GM12878 (cell line): Measurements from ENCODE around the gene GRM5. TPM values are rescaled to one million over a fixed set of nuclear protein-coding genes. Genes with fewer than 3 reads are reported as not detected.

Source experiments
- ATAC-seq: fragments of 200-7000 bp; cut with Tn5 transposase; 3 replicates; pipeline ENCODE4 v1.9.1; 2020; ENCODE audit warnings: mild to moderate bottlenecking, moderate library complexity
- BruUV-seq: library from RNA; stranded (reverse); fragments of 400-500 nt; replicated peaks from 2 replicates; lab custom pipeline; 2021; lab: Mats Ljungman, UMichigan
- CTCF ChIA-PET: fragments of 300-600 bp; sonication (Branson Sonifier 250); formaldehyde crosslinking; extraction: SDS; loops from one replicate; lab custom pipeline; 2021; ENCODE audit warnings: inconsistent platforms; lab: Yijun Ruan, JAX
- POLR2A ChIA-PET: fragments of 350-600 bp; formaldehyde crosslinking; extraction: SDS; loops from one replicate; lab custom pipeline; 2021; ENCODE audit warnings: inconsistent platforms; lab: Charles Lee
- RAD21 ChIA-PET: fragments of 300-600 bp; sonication (Branson Sonifier 250); formaldehyde crosslinking; loops from one replicate; lab custom pipeline; 2023; ENCODE audit warnings: antibody characterized with exemption; ENCODE audit not compliant: unreplicated experiment; lab: Charles Lee
- SMC1A ChIA-PET: fragments of 300-600 bp; sonication (Branson Sonifier 250); formaldehyde crosslinking; loops from one replicate; lab custom pipeline; 2023; ENCODE audit not compliant: unreplicated experiment, uncharacterized antibody; lab: Charles Lee
- DNase-seq: peaks from one replicate; pipeline ENCODE4 v3.0.0-alpha.2; 2011; ENCODE audit warnings: low read depth, low spot score
- FAIRE-seq: peaks from 3 replicates; lab custom pipeline; 2011; peaks lifted over from hg19 to GRCh38; lab: Jason Lieb, UNC
- H2AFZ ChIP-seq: 2 replicates; pipeline ENCODE4 v1.6.0; 2011; ENCODE audit warnings: low read depth, low read length, control low read depth; ENCODE audit not compliant: control insufficient read depth
- H3K27ac ChIP-seq: 2 replicates; pipeline ENCODE4 v1.5.1; 2011; ENCODE audit warnings: control low read depth; ENCODE audit not compliant: control insufficient read depth, insufficient read depth
- H3K27me3 ChIP-seq, 2 experiments: replicated peaks in 1 of 2; 2 replicates each; pipeline versions ENCODE4 v1.6.0 to v1.6.1; 2011; ENCODE audit warnings: low read length in 1 of 2; ENCODE audit not compliant: control insufficient read depth in 2 of 2, insufficient read depth in 2 of 2
- H3K36me3 ChIP-seq, 2 experiments: 2 replicates each; pipeline ENCODE4 v1.5.1; 2011; ENCODE audit warnings: low read length in 1 of 2; ENCODE audit not compliant: control insufficient read depth in 2 of 2, insufficient read depth in 2 of 2
- H3K4me1 ChIP-seq: 2 replicates; pipeline ENCODE4 v1.6.1; 2011; ENCODE audit warnings: mild to moderate bottlenecking, low read length, moderate library complexity, mixed read lengths; ENCODE audit not compliant: control insufficient read depth, insufficient read depth
- H3K4me2 ChIP-seq: 2 replicates; pipeline ENCODE4 v1.6.0; 2011; ENCODE audit warnings: control low read depth; ENCODE audit not compliant: control insufficient read depth, insufficient read depth
- H3K4me3 ChIP-seq: fragments of 200-600 bp; sonication (generic); 2 replicates; pipeline ENCODE4 v1.5.1; 2016
- H3K79me2 ChIP-seq: 2 replicates; pipeline ENCODE4 v1.6.0; 2011; ENCODE audit warnings: low read length; ENCODE audit not compliant: control insufficient read depth, insufficient read depth
- H3K9ac ChIP-seq: 2 replicates; pipeline ENCODE4 v1.8.0; 2011; ENCODE audit warnings: low read length, control low read depth, mixed read lengths; ENCODE audit not compliant: control insufficient read depth, insufficient read depth
- H3K9me3 ChIP-seq: replicated peaks from 3 replicates; pipeline ENCODE4 v1.5.1; 2011; ENCODE audit warnings: mild to moderate bottlenecking, low read length; ENCODE audit not compliant: control insufficient read depth, insufficient read depth
- H4K20me1 ChIP-seq: 2 replicates; pipeline ENCODE4 v1.6.0; 2011; ENCODE audit not compliant: control insufficient read depth, insufficient read depth
- SIN3A ChIP-seq: IDR thresholded peaks from 2 replicates; pipeline ENCODE4 v1.6.1; 2012; ENCODE audit warnings: low read depth, low read length, improper control_type of control experiment
- SREBF2 ChIP-seq: IDR thresholded peaks from 2 replicates; pipeline ENCODE4 v1.6.1; 2012; ENCODE audit warnings: mild to moderate bottlenecking, low read length
- ZBED1 ChIP-seq: IDR thresholded peaks from 2 replicates; pipeline ENCODE4 v1.6.1; 2016; ENCODE audit warnings: borderline replicate concordance
- ZNF24 ChIP-seq: fragments of 450-650 bp; IDR thresholded peaks from 2 replicates; pipeline ENCODE4 v1.6.1; 2017; ENCODE audit warnings: antibody characterized with exemption, mild to moderate bottlenecking
- WGBS: methylation state at CpG from one replicate; pipeline ENCODE4 v1.1.6; 2016; ENCODE audit warnings: low lambda C conversion rate; ENCODE audit not compliant: insufficient replicate concordance, insufficient coverage; ENCODE audit errors: missing lambda C conversion rate; 5-methylcytosine and 5-hydroxymethylcytosine counted together
- in situ Hi-C: fragments of 300-500 bp; cut with MboI; formaldehyde crosslinking; loops from 9 replicates; pipeline ENCODE4 v1.14.3; 2018; ENCODE audit warnings: mixed read lengths
- intact Hi-C: fragments of 100-400 bp; cut with micrococcal nuclease; formaldehyde crosslinking; loops from one replicate; pipeline ENCODE4 v1.14.2; 2022; ENCODE audit not compliant: unreplicated experiment
- polyA plus RNA-seq, 11 experiments: library from polyadenylated mRNA; depleted of rRNA in 4 of 11; unstranded in 6 of 11; stranded (reverse) in 5 of 11; fragments of >200 nt; fragmentation: Nextera tagmentation in 4 of 11; fragmentation: Illumina TruSeq in 1 of 11; extraction: Ambion mirVana in 4 of 11; extraction: Trizol in 1 of 11; gene quantifications; 1 replicate in 1 of 11; 2 replicates in 10 of 11; pipeline versions ENCODE4 v1.2.1 to v1.2.3, GENCODE V29; 2011 to 2016; ENCODE audit warnings: inconsistent platforms in 2 of 11, missing spikeins in 2 of 11, low read depth in 1 of 11
- total RNA-seq, 4 experiments: library from RNA; depleted of rRNA in 3 of 4; stranded (reverse); fragments of >200 nt in 3 of 4; fragmentation: Illumina TruSeq in 1 of 4; extraction: Trizol in 1 of 4; gene quantifications; 2 replicates each; pipeline versions ENCODE4 v1.2.1 to v1.2.3, GENCODE V29; 2013 to 2021
- TF ChIP-seq, protein P1 (sequence below): IDR thresholded peaks from 2 replicates; pipeline ENCODE4 v1.6.1; 2012; ENCODE audit warnings: low read depth, low read length, improper control_type of control experiment
- TF ChIP-seq, protein P2 (sequence below): fragments of 450-650 bp; IDR thresholded peaks from 2 replicates; pipeline ENCODE4 v1.6.1; 2017; ENCODE audit warnings: low read depth, mild to moderate bottlenecking, moderate library complexity
- TF ChIP-seq, protein P3 (sequence below): IDR thresholded peaks from 2 replicates; pipeline ENCODE4 v1.6.1; 2011; ENCODE audit warnings: mild to moderate bottlenecking, low read depth, low read length, moderate library complexity; ENCODE audit not compliant: insufficient replicate concordance

Gene GRM5
- total and polyA plus RNA-seq, 10 of the 15 experiments (the other 5 are each of a cell fraction or from before 2014, with no cell fraction given) = not detected

DNA sequence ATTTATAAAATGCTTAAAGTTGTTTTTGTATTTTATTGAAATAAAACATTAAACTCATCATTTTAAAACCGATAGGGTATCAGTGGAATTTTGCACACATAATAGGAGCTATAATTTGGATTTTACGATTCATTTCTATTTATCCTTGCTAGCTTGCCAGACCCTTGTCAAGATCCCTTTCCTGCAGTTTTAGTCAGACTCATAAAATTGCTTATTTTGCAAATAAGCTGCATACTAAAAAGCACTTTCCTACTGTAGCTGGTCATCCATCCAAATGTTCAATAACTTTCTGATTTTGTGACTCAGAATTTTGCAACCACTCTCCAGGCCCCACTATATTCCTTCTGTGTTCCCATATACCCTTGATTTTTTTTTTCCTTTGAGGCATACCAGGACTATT, 489.0 kb downstream of the GRM5 start:
- intact Hi-C loops (loop anchor here (5.0 kb wide), 1 partner anchor 51 kb away; no protein-coding TSS in a partner anchor), in situ Hi-C loops (no loop called here)
- no peak for FAIRE-seq
- Histone ChIP-seq H3K9me3 (no peaks in the 10 kb centered on the region), H4K20me1 (no peaks in the 10 kb centered on the region), H3K4me1 (no peaks in the 10 kb centered on the region), H3K4me2 (no peak overlapping the region), H3K9ac (no peak overlapping the region), H3K27me3 (peaks cover 0 to 2% of the 10 kb centered on the region in 2 experiments; a peak in 1 of 4 replicates), H3K27ac (no peak overlapping the region), H3K79me2 (no peaks in the 10 kb centered on the region), H3K36me3 (no peaks in the 10 kb centered on the region), H3K4me3 (no peak overlapping the region), H2AFZ (no peak overlapping the region)
- TF ChIP-seq, protein P1, sequence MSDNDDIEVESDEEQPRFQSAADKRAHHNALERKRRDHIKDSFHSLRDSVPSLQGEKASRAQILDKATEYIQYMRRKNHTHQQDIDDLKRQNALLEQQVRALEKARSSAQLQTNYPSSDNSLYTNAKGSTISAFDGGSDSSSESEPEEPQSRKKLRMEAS = no peak
- TF ChIP-seq, protein P2, sequence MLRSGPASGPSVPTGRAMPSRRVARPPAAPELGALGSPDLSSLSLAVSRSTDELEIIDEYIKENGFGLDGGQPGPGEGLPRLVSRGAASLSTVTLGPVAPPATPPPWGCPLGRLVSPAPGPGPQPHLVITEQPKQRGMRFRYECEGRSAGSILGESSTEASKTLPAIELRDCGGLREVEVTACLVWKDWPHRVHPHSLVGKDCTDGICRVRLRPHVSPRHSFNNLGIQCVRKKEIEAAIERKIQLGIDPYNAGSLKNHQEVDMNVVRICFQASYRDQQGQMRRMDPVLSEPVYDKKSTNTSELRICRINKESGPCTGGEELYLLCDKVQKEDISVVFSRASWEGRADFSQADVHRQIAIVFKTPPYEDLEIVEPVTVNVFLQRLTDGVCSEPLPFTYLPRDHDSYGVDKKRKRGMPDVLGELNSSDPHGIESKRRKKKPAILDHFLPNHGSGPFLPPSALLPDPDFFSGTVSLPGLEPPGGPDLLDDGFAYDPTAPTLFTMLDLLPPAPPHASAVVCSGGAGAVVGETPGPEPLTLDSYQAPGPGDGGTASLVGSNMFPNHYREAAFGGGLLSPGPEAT = no peak
- TF ChIP-seq, protein P3, sequence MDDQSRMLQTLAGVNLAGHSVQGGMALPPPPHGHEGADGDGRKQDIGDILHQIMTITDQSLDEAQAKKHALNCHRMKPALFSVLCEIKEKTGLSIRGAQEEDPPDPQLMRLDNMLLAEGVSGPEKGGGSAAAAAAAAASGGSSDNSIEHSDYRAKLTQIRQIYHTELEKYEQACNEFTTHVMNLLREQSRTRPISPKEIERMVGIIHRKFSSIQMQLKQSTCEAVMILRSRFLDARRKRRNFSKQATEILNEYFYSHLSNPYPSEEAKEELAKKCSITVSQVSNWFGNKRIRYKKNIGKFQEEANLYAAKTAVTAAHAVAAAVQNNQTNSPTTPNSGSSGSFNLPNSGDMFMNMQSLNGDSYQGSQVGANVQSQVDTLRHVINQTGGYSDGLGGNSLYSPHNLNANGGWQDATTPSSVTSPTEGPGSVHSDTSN = no peak
- no peak for TF ChIP-seq SREBF2
- TF ChIP-seq ZBED1 = no peak
- TF ChIP-seq SIN3A = no peak
- TF ChIP-seq ZNF24 = no peak
- WGBS = 2% methylated on average over 2 of the region's 2 CpGs
- DNase-seq = no peak
- SMC1A ChIA-PET = no interaction called here
- RAD21 ChIA-PET = no interaction called here
- ATAC-seq = no peak
- POLR2A ChIA-PET = no interaction called here
- CTCF ChIA-PET = interaction anchor here (2.2 kb wide), 1 partner anchor 25 kb away, joined by 9 read pairs; no protein-coding TSS in a partner anchor
- BruUV-seq = no TSS peak
